ENCODE measurements around the gene TMEM97. TPM values are rescaled to one million over a fixed set of nuclear protein-coding genes. Genes with fewer than 3 reads are reported as not detected.

The TMEM97 gene
- polyA plus RNA-seq, 3 donors: 1.3 to 1.5 (median 1.4) TPM

DNA sequence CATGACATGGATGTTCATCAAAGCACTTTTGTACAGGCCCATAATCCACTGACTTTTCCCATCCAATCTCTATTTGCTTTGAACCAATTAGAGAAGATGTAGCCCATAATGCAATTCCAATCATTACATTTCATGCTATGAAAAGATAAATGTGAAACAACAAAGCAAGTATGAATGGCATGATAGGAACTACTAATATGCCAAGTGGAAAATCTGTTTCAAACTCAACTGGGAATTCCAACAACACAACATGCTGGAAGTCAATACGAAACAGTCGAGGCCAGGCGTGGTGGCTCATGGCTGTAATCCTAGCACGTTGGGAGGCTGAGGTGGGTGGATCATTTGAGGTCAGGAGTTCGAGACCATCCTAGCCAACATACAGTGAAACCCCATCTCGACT is 39.6 kb upstream of the TMEM97 start:
- Histone ChIP-seq H3K4me3 (replicated peaks in 1 of 3; ENCODE audit: low read depth in 2 of 3, low read length in 3 of 3) (no peak overlapping the region), H3K27ac (ENCODE audit: low read depth in 1 of 2, low read length in 2 of 2) (no peak overlapping the region), H3K27me3 (ENCODE audit: control insufficient read depth in 2 of 2, insufficient read depth in 2 of 2, low read length in 2 of 2) (peaks cover 6 to 19% of the 10 kb centered on the region in 2 donors), H3K9me3 (replicated peaks in 1 of 2; ENCODE audit: control insufficient read depth in 1 of 2, insufficient read depth in 1 of 2, low read length in 2 of 2) (no peaks in the 10 kb centered on the region), H3K79me2 (ENCODE audit: insufficient read depth, low read length) (no peaks in the 10 kb centered on the region), H4K20me1 (ENCODE audit: insufficient read depth, low read length) (no peaks in the 10 kb centered on the region), H3K36me3 (replicated peaks in 1 of 2; ENCODE audit: control insufficient read depth in 1 of 2, insufficient read depth in 2 of 2, low read length in 2 of 2) (no peaks in the 10 kb centered on the region), H3K4me1 (ENCODE audit: control insufficient read depth in 1 of 2, insufficient read depth in 2 of 2, low read length in 2 of 2) (peaks cover 0 to 9% of the 10 kb centered on the region in 2 donors), H2AFZ (ENCODE audit: insufficient read depth, low read depth, low read length, poor library complexity, severe bottlenecking) (no peak overlapping the region), H3K9ac (ENCODE audit: insufficient read depth, low read length, poor library complexity, severe bottlenecking) (no peak overlapping the region), H3K4me2 (replicated peaks; ENCODE audit: extremely low read depth, low read length, poor library complexity, severe bottlenecking) (no peak overlapping the region)
- no peak overlapping the region for H3K27ac Mint-ChIP-seq
- TF ChIP-seq, protein P1, sequence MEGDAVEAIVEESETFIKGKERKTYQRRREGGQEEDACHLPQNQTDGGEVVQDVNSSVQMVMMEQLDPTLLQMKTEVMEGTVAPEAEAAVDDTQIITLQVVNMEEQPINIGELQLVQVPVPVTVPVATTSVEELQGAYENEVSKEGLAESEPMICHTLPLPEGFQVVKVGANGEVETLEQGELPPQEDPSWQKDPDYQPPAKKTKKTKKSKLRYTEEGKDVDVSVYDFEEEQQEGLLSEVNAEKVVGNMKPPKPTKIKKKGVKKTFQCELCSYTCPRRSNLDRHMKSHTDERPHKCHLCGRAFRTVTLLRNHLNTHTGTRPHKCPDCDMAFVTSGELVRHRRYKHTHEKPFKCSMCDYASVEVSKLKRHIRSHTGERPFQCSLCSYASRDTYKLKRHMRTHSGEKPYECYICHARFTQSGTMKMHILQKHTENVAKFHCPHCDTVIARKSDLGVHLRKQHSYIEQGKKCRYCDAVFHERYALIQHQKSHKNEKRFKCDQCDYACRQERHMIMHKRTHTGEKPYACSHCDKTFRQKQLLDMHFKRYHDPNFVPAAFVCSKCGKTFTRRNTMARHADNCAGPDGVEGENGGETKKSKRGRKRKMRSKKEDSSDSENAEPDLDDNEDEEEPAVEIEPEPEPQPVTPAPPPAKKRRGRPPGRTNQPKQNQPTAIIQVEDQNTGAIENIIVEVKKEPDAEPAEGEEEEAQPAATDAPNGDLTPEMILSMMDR (IDR thresholded peaks at IDR 0.05): no peak
- WGBS (ENCODE audit: insufficient coverage): no CpG with 5 or more reads among the region's 6 CpGs
- intact Hi-C loops (cut with micrococcal nuclease): no loop called here
- H3K4me3 Mint-ChIP-seq: peak overlapping the region in 1 of 2 donors; percentile 48
- peaks cover 26 to 66% (median 33%) of the 10 kb centered on the region in 3 donors for H3K27me3 Mint-ChIP-seq (ENCODE audit: low read depth in 3 of 3)
- H3K36me3 Mint-ChIP-seq: no peaks in the 10 kb centered on the region
- peaks cover 10% of the 10 kb centered on the region for H3K4me1 Mint-ChIP-seq
- DNase-seq: no peak
- no peaks in the 10 kb centered on the region for H3K9me3 Mint-ChIP-seq

DNA sequence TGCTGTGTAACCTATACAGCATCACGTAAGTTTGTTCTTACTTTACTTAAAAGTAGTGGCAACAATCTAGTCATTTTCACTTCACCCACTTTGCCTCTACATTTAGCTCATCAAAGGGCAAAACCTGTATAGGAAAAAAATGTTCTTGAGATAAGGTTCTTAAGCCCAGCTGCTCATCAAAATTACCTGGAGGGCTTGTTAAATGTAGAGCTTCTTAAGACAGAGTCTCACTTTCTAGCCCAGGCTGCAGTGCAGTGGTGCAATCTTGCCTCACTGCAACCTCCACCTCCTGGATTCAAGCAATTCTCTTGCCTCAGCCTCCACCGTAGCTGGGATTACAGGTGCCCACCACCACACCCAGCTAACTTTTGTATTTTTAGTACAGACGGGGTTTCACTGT is 38.2 kb upstream of the TMEM97 start:
- TF ChIP-seq, protein P1 (IDR thresholded peaks at IDR 0.05): no peak
- H3K27me3 Mint-ChIP-seq (ENCODE audit: low read depth in 3 of 3): peaks cover 22 to 59% (median 28%) of the 10 kb centered on the region in 3 donors
- no peaks in the 10 kb centered on the region for H3K36me3 Mint-ChIP-seq
- H3K9ac ChIP-seq (ENCODE audit: insufficient read depth, low read length, poor library complexity, severe bottlenecking): no peak overlapping the region
- H4K20me1 ChIP-seq (ENCODE audit: insufficient read depth, low read length): no peaks in the 10 kb centered on the region
- H3K4me1 Mint-ChIP-seq: peaks cover 10% of the 10 kb centered on the region
- H3K9me3 ChIP-seq (replicated peaks in 1 of 2; ENCODE audit: control insufficient read depth in 1 of 2, insufficient read depth in 1 of 2, low read length in 2 of 2): no peaks in the 10 kb centered on the region
- H3K27ac ChIP-seq (ENCODE audit: low read depth in 1 of 2, low read length in 2 of 2): no peak overlapping the region
- no peaks in the 10 kb centered on the region for H3K79me2 ChIP-seq (ENCODE audit: insufficient read depth, low read length)
- DNase-seq: no peak
- H3K9me3 Mint-ChIP-seq: no peaks in the 10 kb centered on the region
- no peak overlapping the region for H2AFZ ChIP-seq (ENCODE audit: insufficient read depth, low read depth, low read length, poor library complexity, severe bottlenecking)
- no peaks in the 10 kb centered on the region for H3K36me3 ChIP-seq (replicated peaks in 1 of 2; ENCODE audit: control insufficient read depth in 1 of 2, insufficient read depth in 2 of 2, low read length in 2 of 2)
- H3K27ac Mint-ChIP-seq: no peak overlapping the region
- intact Hi-C loops (cut with micrococcal nuclease): no loop called here
- H3K4me1 ChIP-seq (ENCODE audit: control insufficient read depth in 1 of 2, insufficient read depth in 2 of 2, low read length in 2 of 2): peaks cover 0 to 9% of the 10 kb centered on the region in 2 donors
- 100% methylated on average over 2 of the region's 3 CpGs for WGBS (ENCODE audit: insufficient coverage)
- no peak overlapping the region for H3K4me3 Mint-ChIP-seq
- H3K4me3 ChIP-seq (replicated peaks in 1 of 3; ENCODE audit: low read depth in 2 of 3, low read length in 3 of 3): no peak overlapping the region
- no peak overlapping the region for H3K4me2 ChIP-seq (replicated peaks; ENCODE audit: extremely low read depth, low read length, poor library complexity, severe bottlenecking)
- peaks cover 4 to 16% of the 10 kb centered on the region in 2 donors for H3K27me3 ChIP-seq (ENCODE audit: control insufficient read depth in 2 of 2, insufficient read depth in 2 of 2, low read length in 2 of 2)

All from CD14-positive monocyte (primary cell).